Upper lobe of left lung (tissue), 6 donors: ENCODE measurements around the gene DNAJC21. TPM values are rescaled to one million over a fixed set of nuclear protein-coding genes. Genes with fewer than 3 reads are reported as not detected.
A peak's percentile ranks its signal among the peaks of the same experiment; 100 is the strongest.

Experiments
- ATAC-seq, 2 donors: fragments of 200-7000 bp; cut with Tn5 transposase; one replicate each; pipeline ENCODE4 v1.9.1; 2022; ENCODE audit warnings: mild to moderate bottlenecking in 2 of 2, moderate library complexity in 2 of 2; ENCODE audit not compliant: low FRiP score in 2 of 2
- DNase-seq, 2 donors: peaks; one replicate each; pipeline ENCODE4 v3.0.0-alpha.2; 2019 to 2020
- H3K27ac ChIP-seq, 4 donors: fragments of 200-600 bp; sonication (generic); one replicate each; pipeline ENCODE4 v1.5.1; 2016 to 2019
- H3K27me3 ChIP-seq, 4 donors: fragments of 200-600 bp; sonication (generic); one replicate each; pipeline ENCODE4 v1.5.1; 2017 to 2019
- H3K36me3 ChIP-seq, 4 donors: fragments of 200-600 bp; sonication (generic); one replicate each; pipeline ENCODE4 v1.5.1; 2016 to 2019
- H3K4me1 ChIP-seq, 4 donors: fragments of 200-600 bp; sonication (generic); one replicate each; pipeline ENCODE4 v1.5.1; 2018 to 2019
- H3K4me3 ChIP-seq, 4 donors: fragments of 200-600 bp; sonication (generic); one replicate each; pipeline ENCODE4 v1.5.1; 2017 to 2019; ENCODE audit warnings: mild to moderate bottlenecking in 2 of 4, moderate library complexity in 1 of 4
- H3K9me3 ChIP-seq, 4 donors: fragments of 200-600 bp; sonication (generic); one replicate each; pipeline ENCODE4 v1.5.1; 2018 to 2019
- EP300 ChIP-seq, 4 donors: sonication (generic); formaldehyde crosslinking; IDR thresholded peaks; one replicate each; pipeline ENCODE4 v1.5.1; 2017; ENCODE audit warnings: antibody characterized with exemption in 4 of 4, control low read depth in 2 of 4
- POLR2A ChIP-seq, 4 donors: fragments of 450-650 bp; IDR thresholded peaks; one replicate each; pipeline ENCODE4 v1.5.1; 2016 to 2017; ENCODE audit warnings: antibody characterized with exemption in 4 of 4, mild to moderate bottlenecking in 2 of 4
- POLR2AphosphoS5 ChIP-seq, 2 donors: sonication (generic); formaldehyde crosslinking; IDR thresholded peaks; one replicate each; pipeline ENCODE4 v1.5.1; 2017; ENCODE audit warnings: antibody characterized with exemption in 2 of 2
- WGBS, 2 donors: methylation state at CpG; one replicate each; pipeline ENCODE4 v1.1.5; 2017 to 2018; 5-methylcytosine and 5-hydroxymethylcytosine counted together
- total RNA-seq, 6 donors: library from RNA; depleted of rRNA in 4 of 6; stranded (reverse); fragments of >200 nt in 4 of 6; gene quantifications; one replicate each; pipeline versions ENCODE4 v1.1.0 to v1.2.1, GENCODE V29; 2016 to 2021
- TF ChIP-seq, protein P1 (sequence below), 6 experiments: fragments of 450-650 bp in 4 of 6; fragments of 200-600 bp in 2 of 6; sonication (generic) in 2 of 6; IDR thresholded peaks; one replicate each; pipeline ENCODE4 v1.5.1; 2016 to 2019; ENCODE audit warnings: antibody characterized with exemption in 6 of 6
- donor health status: DM: no; HTN: no; CAD: no; lungs with moderate emphysema.
- donor health status: DM: no; HTN: yes; CAD: no; lungs with severe emphysema.

The DNAJC21 gene
- 10 to 100 TPM; 41.2 to 93.2 (median 46.3) TPM for total RNA-seq

DNA sequence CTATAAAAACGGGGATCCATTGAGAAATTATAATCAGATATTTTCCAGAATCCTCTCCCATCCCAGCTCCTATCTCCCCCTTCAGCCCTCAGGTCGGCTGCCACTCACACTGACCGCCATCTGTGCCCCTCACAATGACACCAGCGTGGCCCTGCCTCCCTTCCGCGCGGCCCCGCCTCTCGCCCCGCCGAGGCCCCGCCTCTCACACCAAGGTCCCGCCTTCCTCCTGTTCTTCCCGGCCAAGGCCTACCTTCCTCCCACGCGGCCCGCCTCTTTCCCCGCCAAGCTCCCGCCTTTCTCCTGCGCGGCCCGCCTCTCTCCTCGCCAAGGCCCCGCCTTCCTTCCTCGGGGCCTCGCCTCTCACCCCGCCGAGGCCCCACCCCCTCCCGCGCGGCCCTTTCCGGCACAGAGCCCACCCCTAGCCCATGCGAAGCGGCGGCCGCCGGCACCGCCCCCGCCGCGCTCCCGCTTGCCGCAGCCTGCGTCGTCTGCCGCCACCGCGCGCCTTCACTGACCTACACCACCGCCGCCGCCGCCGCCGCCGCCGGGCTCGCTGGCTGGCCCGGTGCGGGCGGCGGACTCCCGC is at the start of gene DNAJC21:
Gene DNAJC21, plus strand, starts transcription at position 426 of the 586 bp plus-strand sequence. CDS start 261 bp downstream, outside the sequence.
- DNase-seq (peak; percentile 98 to 99), ATAC-seq (peak; percentile 99)
- H3K4me1 ChIP-seq = peaks cover 18 to 30% (median 23%) of the 10 kb centered on the region in 4 donors
- TF ChIP-seq EP300 (IDR thresholded peaks at IDR 0.05) = no peak
- TF ChIP-seq POLR2A (IDR thresholded peaks at IDR 0.05) = peak in 1 of 4 donors; percentile 58
- TF ChIP-seq POLR2AphosphoS5 (IDR thresholded peaks at IDR 0.05) = peak; percentile 18 to 51
- TF ChIP-seq, protein P1, sequence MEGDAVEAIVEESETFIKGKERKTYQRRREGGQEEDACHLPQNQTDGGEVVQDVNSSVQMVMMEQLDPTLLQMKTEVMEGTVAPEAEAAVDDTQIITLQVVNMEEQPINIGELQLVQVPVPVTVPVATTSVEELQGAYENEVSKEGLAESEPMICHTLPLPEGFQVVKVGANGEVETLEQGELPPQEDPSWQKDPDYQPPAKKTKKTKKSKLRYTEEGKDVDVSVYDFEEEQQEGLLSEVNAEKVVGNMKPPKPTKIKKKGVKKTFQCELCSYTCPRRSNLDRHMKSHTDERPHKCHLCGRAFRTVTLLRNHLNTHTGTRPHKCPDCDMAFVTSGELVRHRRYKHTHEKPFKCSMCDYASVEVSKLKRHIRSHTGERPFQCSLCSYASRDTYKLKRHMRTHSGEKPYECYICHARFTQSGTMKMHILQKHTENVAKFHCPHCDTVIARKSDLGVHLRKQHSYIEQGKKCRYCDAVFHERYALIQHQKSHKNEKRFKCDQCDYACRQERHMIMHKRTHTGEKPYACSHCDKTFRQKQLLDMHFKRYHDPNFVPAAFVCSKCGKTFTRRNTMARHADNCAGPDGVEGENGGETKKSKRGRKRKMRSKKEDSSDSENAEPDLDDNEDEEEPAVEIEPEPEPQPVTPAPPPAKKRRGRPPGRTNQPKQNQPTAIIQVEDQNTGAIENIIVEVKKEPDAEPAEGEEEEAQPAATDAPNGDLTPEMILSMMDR (IDR thresholded peaks at IDR 0.05) = no peak
- H3K9me3 ChIP-seq = no peaks in the 10 kb centered on the region
- H3K4me3 ChIP-seq = peak within 1 kb of the TSS; percentile 66 to 93 (median 79)
- H3K36me3 ChIP-seq = peaks cover 5 to 33% (median 12%) of the 10 kb centered on the region in 4 donors
- WGBS, 2 donors = 0% methylated on average over 32 to 43 of the region's 63 CpGs
- H3K27me3 ChIP-seq = no peaks in the 10 kb centered on the region
- peak within 1 kb of the TSS; percentile 89 to 98 (median 94) for H3K27ac ChIP-seq

DNA sequence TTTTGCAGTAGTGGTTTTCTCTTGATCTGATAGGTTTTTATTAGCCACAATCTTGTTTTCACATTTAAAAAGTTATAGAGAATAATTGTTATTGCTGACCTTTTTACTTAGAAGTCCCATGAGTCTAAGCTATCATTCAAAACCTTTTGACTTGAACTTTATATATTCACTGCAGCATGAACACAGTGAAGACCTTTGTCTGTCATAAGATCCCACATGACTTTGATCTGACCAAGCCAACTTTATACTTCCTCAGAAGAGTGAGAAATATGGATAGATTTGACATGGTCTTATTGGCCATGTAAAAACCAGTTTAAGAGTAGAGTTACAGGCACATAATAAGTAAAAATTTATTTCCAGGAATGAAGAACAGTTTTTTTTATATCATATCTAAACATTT is 48.1 kb upstream of the DNAJC21 start:
- H3K4me3 ChIP-seq = no peak overlapping the region
- no peaks in the 10 kb centered on the region for H3K4me1 ChIP-seq
- H3K27ac ChIP-seq = no peak overlapping the region
- H3K36me3 ChIP-seq = no peaks in the 10 kb centered on the region
- ATAC-seq (no peak), DNase-seq (no peak)
- TF ChIP-seq, protein P1 (IDR thresholded peaks at IDR 0.05) = no peak
- no peak for TF ChIP-seq POLR2A (IDR thresholded peaks at IDR 0.05)
- no peak for TF ChIP-seq POLR2AphosphoS5 (IDR thresholded peaks at IDR 0.05)
- no peak for TF ChIP-seq EP300 (IDR thresholded peaks at IDR 0.05)
- H3K9me3 ChIP-seq = peaks cover 0 to 4% (median 0%) of the 10 kb centered on the region in 4 donors
- H3K27me3 ChIP-seq = no peaks in the 10 kb centered on the region

DNA sequence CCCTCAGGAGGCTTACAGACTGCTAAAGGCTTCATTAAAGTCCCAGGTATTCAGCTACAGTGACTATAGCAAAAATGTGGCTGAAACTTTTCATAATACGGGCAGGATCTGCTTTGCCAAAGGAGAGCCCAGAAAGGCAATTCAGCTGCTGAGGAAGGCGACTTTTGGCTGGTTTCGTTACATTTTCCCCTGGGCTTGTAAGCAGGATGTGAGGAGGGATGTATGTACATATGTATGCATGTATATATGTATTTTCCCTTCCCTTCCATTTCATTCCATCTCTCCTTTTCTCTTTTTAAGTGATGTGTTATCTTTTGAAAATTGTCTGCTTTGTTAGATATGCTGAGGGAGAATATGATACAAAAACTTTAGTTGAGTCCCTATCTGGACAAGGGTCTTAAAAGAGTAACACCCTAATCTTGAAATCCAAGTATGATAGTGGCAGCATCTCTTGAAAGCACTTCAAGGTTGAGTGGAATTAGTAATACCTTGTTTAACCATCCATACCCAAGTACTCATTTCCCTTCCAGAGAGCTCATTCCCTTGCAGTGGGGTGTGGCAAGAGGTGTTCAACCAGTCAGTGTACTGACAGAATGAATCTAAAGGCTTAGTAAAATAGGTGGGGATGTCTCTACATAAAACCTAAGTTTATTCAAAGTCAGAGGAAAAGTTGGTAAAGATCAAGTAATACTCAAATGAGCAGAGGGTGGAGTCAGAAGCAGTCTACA is 42.8 kb upstream of the DNAJC21 start:
- Histone ChIP-seq H3K4me1 (no peaks in the 10 kb centered on the region), H3K36me3 (no peaks in the 10 kb centered on the region), H3K4me3 (no peak overlapping the region), H3K9me3 (no peaks in the 10 kb centered on the region), H3K27me3 (no peaks in the 10 kb centered on the region), H3K27ac (no peak overlapping the region)
- WGBS, 2 donors = 81 to 100% methylated on average over 3 of the region's 3 CpGs
- TF ChIP-seq, protein P1 (IDR thresholded peaks at IDR 0.05) = no peak
- TF ChIP-seq POLR2A (IDR thresholded peaks at IDR 0.05) (no peak), POLR2AphosphoS5 (IDR thresholded peaks at IDR 0.05) (no peak), EP300 (IDR thresholded peaks at IDR 0.05) (no peak)
- no peak for ATAC-seq
- DNase-seq = no peak

DNA sequence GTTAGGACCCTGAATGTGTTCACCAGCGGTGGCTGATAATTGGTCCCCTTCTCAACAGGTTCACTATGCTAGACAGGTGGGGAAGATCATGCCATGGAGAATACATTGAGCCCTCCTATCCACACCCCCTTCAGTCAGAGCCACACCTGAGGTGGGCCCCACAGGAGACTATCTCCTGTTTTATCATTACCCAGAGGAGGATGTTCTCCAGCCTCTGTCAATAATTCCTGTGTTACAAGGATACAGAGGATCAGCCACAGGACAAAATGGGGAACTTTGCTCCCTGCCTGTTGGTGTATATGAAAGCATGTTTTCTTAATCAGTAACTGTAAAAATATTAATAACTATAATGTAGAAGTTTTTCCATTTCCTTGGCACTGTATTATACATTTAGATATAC is 40.0 kb upstream of the DNAJC21 start:
- H3K4me1 ChIP-seq = no peaks in the 10 kb centered on the region
- no peaks in the 10 kb centered on the region for H3K36me3 ChIP-seq
- whole genome bisulfite sequencing, 2 donors = 83 to 100% methylated on average over 1 of the region's 1 CpG
- ATAC-seq = peak in 1 of 2 donors; percentile 61
- no peaks in the 10 kb centered on the region for H3K27me3 ChIP-seq
- no peak for TF ChIP-seq POLR2AphosphoS5 (IDR thresholded peaks at IDR 0.05)
- TF ChIP-seq POLR2A (IDR thresholded peaks at IDR 0.05) = no peak
- TF ChIP-seq, protein P1 (IDR thresholded peaks at IDR 0.05) = no peak
- no peak for TF ChIP-seq EP300 (IDR thresholded peaks at IDR 0.05)
- no peak for DNase-seq
- no peak overlapping the region for H3K27ac ChIP-seq
- no peak overlapping the region for H3K4me3 ChIP-seq
- no peaks in the 10 kb centered on the region for H3K9me3 ChIP-seq
